Activated naive CD4-positive, alpha-beta T cell treated with anti-CD3 and anti-CD28 coated beads, Interleukin-2, amount 10 ng/mL, durations not matched to agents 7 days and 5 days (primary cell): ENCODE measurements around the gene TCF20.

Source experiments
- CTCF ChIA-PET: fragments of 350-600 bp; sonication (Branson Sonifier 250); formaldehyde crosslinking; loops from one replicate; lab custom pipeline; 2021; ENCODE audit warnings: antibody characterized with exemption; lab: Charles Lee
- DNase-seq: peaks from one replicate; pipeline ENCODE4 v3.0.0-alpha.2; 2020
- H3K27ac Mint-ChIP-seq: one replicate; pipeline ENCODE4 v1.8.0; 2021; ENCODE audit warnings: mild to moderate bottlenecking, moderate library complexity, mixed read lengths
- H3K27me3 Mint-ChIP-seq: one replicate; pipeline ENCODE4 v1.8.0; 2021; ENCODE audit warnings: mild to moderate bottlenecking, mixed read lengths
- H3K36me3 Mint-ChIP-seq: one replicate; pipeline ENCODE4 v1.8.0; 2021; ENCODE audit warnings: mixed read lengths
- H3K4me1 Mint-ChIP-seq: one replicate; pipeline ENCODE4 v1.8.0; 2021; ENCODE audit warnings: mixed read lengths
- H3K4me3 Mint-ChIP-seq: one replicate; pipeline ENCODE4 v1.8.0; 2021; ENCODE audit warnings: mild to moderate bottlenecking, moderate library complexity, mixed read lengths
- H3K9me3 Mint-ChIP-seq: one replicate; pipeline ENCODE4 v1.8.0; 2021; ENCODE audit warnings: mixed read lengths

TCF20 gene

DNA sequence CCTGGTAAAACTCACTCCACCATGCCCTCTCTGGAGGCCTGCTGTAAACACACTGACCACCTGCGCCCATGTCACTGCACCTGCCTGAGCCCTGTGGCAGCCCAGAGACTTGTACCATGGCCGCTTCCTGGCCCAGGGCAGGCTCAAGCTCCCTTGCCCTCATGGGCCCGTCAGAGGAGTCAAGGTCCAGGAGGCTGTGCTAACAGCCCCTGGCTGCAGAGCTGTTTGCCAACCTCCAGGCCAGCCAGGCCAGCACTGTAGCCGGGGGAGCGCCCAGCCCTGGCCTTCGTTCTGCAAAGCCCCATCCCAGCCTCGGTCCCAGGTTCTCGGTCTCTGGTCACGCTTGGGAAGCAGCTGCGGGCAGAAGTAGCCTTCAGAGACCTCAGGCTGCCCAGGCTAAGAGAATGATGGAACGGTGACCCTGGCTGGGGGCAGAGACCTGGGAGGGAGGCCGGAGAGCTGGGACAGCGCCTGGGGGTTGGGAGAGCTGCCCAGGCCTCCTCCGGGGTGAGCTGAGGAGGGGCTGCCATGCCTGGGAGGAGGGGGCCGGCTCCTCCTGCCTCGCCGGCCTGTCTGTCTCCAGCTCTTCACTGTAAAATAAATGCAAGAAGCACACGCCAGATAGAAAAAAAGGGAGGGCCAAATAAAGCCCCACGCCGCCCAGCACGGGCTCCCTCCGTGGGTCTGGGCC, 11.9 kb upstream of the TCF20 start:
- peaks cover 35% of the 10 kb centered on the region for H3K4me1 Mint-ChIP-seq
- CTCF ChIA-PET: no interaction called here
- no peak for DNase-seq
- no peak overlapping the region for H3K27ac Mint-ChIP-seq
- H3K4me3 Mint-ChIP-seq: peak overlapping the region; percentile 55
- H3K9me3 Mint-ChIP-seq: no peaks in the 10 kb centered on the region
- H3K27me3 Mint-ChIP-seq: peaks cover 55% of the 10 kb centered on the region
- H3K36me3 Mint-ChIP-seq: no peaks in the 10 kb centered on the region

DNA sequence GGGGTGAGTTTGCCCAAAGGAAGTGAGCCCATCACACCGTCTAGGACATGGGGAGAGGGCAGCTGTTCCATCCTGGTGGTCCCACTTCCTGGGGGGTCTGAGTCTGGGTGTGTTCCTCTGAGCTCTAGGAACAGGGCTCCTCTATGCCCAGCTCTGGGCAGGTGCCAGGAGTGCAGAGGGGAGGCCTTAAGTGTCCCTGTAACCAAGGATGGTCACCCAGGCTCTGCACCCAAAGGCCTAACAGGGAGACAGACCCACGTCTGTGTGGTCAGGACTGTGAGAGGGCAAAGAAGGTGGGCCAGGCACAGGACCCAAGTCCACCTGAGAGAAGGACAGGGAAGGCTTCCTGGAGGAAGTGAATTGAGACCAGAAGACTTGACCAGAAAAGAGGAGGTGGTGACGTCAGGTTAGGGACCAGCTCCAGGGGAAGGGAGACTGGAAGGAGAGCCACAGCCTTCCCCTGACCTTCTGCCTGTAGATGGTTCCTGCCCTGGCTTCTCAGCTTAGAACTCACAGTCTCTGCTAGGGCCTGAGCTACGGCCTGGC, 11.3 kb upstream of the TCF20 start:
- no peak for DNase-seq
- H3K27me3 Mint-ChIP-seq: peaks cover 55% of the 10 kb centered on the region
- CTCF ChIA-PET: no interaction called here
- H3K27ac Mint-ChIP-seq: no peak overlapping the region
- H3K4me3 Mint-ChIP-seq: no peak overlapping the region
- H3K9me3 Mint-ChIP-seq: no peaks in the 10 kb centered on the region
- no peaks in the 10 kb centered on the region for H3K36me3 Mint-ChIP-seq
- H3K4me1 Mint-ChIP-seq: peaks cover 29% of the 10 kb centered on the region

DNA sequence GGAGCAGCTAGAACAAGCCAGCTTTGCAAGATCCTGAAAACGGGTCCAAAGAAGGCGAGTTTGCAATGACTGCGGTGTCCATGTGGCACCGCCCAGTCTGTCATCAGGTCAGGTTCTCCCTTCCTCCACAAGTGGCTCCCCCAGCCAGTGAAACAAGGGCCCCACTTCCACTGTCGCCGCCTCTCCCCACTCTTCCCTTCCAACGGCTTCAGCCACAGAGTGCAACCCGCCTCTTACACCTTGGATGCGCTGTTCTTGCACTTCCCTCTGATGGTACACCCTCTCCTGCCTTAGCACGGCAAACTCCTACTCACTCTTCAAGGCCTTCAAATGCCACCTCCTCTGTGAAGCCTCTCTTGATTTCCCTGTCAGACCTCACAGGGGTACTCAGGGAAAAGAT, 10.8 kb upstream of the TCF20 start:
- no peaks in the 10 kb centered on the region for H3K36me3 Mint-ChIP-seq
- H3K27me3 Mint-ChIP-seq: peaks cover 55% of the 10 kb centered on the region
- DNase-seq: no peak
- no peaks in the 10 kb centered on the region for H3K9me3 Mint-ChIP-seq
- CTCF ChIA-PET: interaction anchor here (1.5 kb wide), 1 partner anchor 26 kb away, joined by 4 read pairs; no protein-coding TSS in a partner anchor
- H3K27ac Mint-ChIP-seq: no peak overlapping the region
- peaks cover 24% of the 10 kb centered on the region for H3K4me1 Mint-ChIP-seq
- H3K4me3 Mint-ChIP-seq: no peak overlapping the region

GRCh38 chr22:42280836-42281235, 10.4 kb upstream of the TCF20 start:
- H3K27me3 Mint-ChIP-seq: peaks cover 55% of the 10 kb centered on the region
- no peaks in the 10 kb centered on the region for H3K9me3 Mint-ChIP-seq
- peaks cover 22% of the 10 kb centered on the region for H3K4me1 Mint-ChIP-seq
- CTCF ChIA-PET: interaction anchor here (1.5 kb wide), 1 partner anchor 26 kb away, joined by 4 read pairs; no protein-coding TSS in a partner anchor
- no peak for DNase-seq
- no peak overlapping the region for H3K4me3 Mint-ChIP-seq
- H3K36me3 Mint-ChIP-seq: no peaks in the 10 kb centered on the region
- no peak overlapping the region for H3K27ac Mint-ChIP-seq

GRCh38 chr22:42280140-42280539, 9.7 kb upstream of the TCF20 start:
- Mint-ChIP-seq H3K4me3 (no peak overlapping the region), H3K9me3 (no peaks in the 10 kb centered on the region), H3K27ac (no peak overlapping the region), H3K4me1 (peaks cover 21% of the 10 kb centered on the region), H3K27me3 (peaks cover 52% of the 10 kb centered on the region), H3K36me3 (no peaks in the 10 kb centered on the region)
- CTCF ChIA-PET: interaction anchor here (1.5 kb wide), 1 partner anchor 27 kb away, joined by 4 read pairs; no protein-coding TSS in a partner anchor
- no peak for DNase-seq

- CTCF ChIA-PET: interaction anchor here (1.5 kb wide), 1 partner anchor 28 kb away, joined by 4 read pairs; no protein-coding TSS in a partner anchor
- no peak for DNase-seq
- Mint-ChIP-seq H3K9me3 (no peaks in the 10 kb centered on the region), H3K4me1 (peaks cover 22% of the 10 kb centered on the region), H3K27me3 (peaks cover 50% of the 10 kb centered on the region), H3K36me3 (no peaks in the 10 kb centered on the region), H3K4me3 (no peak overlapping the region), H3K27ac (no peak overlapping the region)
Measured at GRCh38 chr22:42279425-42280020, 9.1 kb upstream of the TCF20 start.

DNA sequence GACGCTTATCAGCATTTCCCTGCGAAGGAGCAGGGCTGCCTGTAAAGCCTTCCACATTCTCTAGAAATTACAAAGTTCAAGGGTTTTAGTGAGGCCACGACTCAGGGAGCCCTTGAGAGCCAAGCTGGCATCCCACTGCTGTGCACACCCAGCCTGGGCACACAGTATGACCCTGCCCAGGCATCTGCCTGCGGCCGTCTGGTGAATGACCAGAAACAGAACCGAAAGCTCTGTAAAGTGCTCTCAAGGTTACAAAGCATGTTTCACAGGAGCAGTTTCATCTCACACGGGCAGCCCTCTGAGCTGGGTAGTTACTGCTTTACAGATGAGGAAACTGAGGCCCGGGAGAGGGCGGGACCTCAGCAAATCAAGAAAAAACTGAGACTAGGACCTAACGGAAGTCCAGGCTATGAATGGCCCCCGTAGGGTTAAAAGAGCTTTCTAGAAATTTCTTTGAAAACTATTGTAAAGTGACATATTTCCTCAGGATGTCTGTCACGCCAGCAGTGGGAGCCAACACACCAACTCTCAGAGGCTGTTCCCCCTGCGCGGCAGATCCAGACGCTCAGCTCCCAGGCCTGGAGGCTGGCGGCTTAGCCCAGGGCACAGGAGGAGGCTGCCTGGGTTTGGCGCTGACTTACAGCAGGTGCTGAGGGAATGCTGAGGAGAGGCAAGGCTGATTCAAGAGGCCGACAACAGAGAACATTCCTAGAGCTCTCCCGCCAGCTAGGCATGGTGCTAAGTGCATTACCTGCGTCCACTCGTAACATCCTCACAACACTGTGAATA, 7.7 kb upstream of the TCF20 start:
- Mint-ChIP-seq H3K27me3 (peaks cover 37% of the 10 kb centered on the region), H3K27ac (no peak overlapping the region), H3K36me3 (no peaks in the 10 kb centered on the region), H3K9me3 (no peaks in the 10 kb centered on the region), H3K4me3 (no peak overlapping the region), H3K4me1 (peaks cover 15% of the 10 kb centered on the region)
- CTCF ChIA-PET: interaction anchor here (0.8 to 1.6 kb wide), 6 partner anchors 18 to 161 kb away, joined by 3 to 6 read pairs (median 4); no protein-coding TSS in a partner anchor
- DNase-seq: peak; percentile 58

DNA sequence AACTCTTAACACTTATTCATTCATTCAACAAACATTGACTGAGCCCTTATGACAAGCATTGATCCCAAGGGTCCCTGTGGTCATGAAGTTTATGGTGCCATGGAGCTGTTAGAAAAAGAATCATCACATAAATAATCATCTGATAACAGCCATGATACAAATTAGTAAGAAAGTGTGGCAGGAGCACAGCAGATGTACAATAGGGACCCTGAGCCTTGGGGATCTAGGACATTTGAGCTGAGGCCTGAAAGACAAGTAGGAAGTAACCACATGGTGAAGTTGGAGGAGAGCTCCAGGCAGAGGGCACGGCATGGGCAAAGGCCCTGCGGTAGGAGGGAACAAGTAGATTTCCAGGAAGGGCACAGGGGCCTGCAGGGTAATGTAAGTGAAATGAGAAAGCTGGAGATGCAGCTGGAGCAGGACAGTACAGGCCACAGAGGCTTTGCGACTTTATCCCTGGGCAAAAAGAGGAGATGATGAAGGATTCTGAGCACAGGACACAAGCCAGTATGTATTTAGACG, 6.8 kb upstream of the TCF20 start:
- CTCF ChIA-PET: interaction anchor here (0.8 to 1.6 kb wide), 2 partner anchors 108 to 112 kb away, joined by 3 to 5 read pairs; no protein-coding TSS in a partner anchor
- Mint-ChIP-seq H3K27ac (no peak overlapping the region), H3K4me3 (no peak overlapping the region), H3K4me1 (peaks cover 12% of the 10 kb centered on the region), H3K9me3 (no peaks in the 10 kb centered on the region), H3K36me3 (no peaks in the 10 kb centered on the region), H3K27me3 (peaks cover 28% of the 10 kb centered on the region)
- no peak for DNase-seq

DNA sequence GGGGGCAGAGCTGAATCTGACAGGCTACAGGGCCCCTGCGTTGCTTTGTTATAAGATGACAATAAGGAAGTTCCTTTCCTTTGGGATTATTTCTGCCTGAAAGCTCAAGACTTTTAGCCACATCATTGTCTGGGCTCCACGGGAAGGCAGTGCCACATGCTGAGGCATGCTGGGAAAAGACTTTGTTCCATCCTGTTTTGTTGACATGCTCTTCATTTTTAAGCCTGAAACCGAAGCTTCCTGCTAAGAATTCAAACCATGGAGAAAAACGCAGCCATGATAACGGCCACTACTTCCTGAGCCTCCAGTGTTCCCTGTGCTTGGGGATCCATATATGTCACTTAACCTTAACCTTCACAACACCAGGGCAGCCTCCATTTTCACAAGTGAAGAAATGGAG, 5.5 kb upstream of the TCF20 start:
- H3K27me3 Mint-ChIP-seq: peaks cover 15% of the 10 kb centered on the region
- no peaks in the 10 kb centered on the region for H3K36me3 Mint-ChIP-seq
- CTCF ChIA-PET: no interaction called here
- H3K27ac Mint-ChIP-seq: no peak overlapping the region
- peaks cover 21% of the 10 kb centered on the region for H3K4me1 Mint-ChIP-seq
- H3K9me3 Mint-ChIP-seq: no peaks in the 10 kb centered on the region
- no peak overlapping the region for H3K4me3 Mint-ChIP-seq
- DNase-seq: no peak

DNA sequence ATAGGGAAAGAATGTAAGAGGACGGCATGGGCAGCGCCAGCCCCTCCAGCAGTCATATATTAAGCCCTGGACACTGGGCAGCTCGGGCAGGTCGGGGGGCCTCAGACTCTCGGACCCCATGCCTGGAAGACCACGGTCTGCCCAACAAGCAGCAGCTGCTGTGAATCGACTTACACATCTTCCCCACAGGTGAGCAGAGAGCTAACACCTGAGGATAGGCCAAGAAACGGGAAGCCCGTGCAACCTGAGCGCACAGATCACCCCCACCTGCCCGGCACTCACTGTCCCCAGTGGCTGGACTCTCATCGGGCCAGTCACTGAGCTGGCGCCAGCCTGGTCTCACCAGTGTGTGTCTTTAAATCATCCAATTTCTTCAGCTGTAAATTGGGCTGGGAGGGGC, 4.7 kb upstream of the TCF20 start:
- no peak overlapping the region for H3K4me3 Mint-ChIP-seq
- no peak for DNase-seq
- H3K27me3 Mint-ChIP-seq: peaks cover 11% of the 10 kb centered on the region
- H3K4me1 Mint-ChIP-seq: peaks cover 21% of the 10 kb centered on the region
- H3K9me3 Mint-ChIP-seq: no peaks in the 10 kb centered on the region
- H3K36me3 Mint-ChIP-seq: no peaks in the 10 kb centered on the region
- H3K27ac Mint-ChIP-seq: no peak overlapping the region
- CTCF ChIA-PET: no interaction called here

DNA sequence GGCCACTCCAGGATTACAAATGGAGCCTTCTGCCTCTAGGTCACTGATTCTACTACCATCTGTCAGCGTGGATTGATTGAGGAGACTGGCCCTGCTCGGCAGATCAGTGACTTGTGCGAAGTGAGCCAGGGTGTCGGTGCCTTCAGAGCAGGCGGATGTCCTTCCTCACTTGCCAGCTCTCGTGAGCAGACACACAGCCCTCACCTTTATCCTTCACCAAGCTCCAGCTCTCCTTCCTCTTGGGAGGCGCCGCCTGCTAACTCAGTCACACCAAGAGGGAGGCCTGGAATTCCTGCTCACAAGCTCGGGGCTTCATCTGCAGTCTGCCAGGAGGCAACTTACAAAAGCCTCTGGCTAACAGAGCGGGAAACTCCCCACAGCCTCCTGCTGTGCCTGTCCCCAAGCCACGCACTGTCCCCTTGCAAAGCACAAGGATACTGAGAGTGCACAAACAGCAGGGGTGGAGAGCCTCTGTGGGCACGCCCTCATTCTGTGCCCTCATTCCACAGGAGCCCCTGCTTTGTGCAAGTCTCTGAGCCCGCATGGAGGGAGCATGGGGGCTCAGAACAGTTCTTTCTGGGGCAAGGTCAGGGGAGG, 3.5 kb upstream of the TCF20 start:
- H3K4me3 Mint-ChIP-seq: no peak overlapping the region
- CTCF ChIA-PET: no interaction called here

DNA sequence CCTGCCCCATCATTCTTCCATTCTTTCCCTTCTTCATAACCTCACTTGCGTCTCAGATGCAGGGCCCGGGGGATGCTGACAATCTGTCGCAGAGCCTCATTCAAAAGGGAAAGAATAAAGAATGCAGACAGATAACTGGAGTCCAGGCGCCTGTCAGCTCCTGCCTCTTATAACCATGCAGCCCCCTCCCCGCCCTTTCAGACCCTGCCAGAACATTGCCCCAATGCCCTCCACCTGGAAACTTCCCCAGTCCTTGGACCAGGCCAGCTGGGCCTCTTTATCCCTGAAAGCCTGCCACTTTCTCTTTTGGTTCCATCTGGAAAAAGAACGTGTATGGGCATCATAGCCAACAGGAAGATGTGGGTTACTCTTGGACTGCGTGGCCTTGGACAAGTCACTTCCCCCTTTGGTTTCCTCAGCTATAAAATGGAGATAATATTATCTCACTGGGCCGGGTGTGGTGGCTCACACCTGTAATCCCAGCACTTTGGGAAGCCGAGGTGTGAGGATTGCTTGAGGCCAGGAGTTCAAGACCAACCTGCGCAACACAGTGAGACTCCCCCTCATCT, 2.1 kb upstream of the TCF20 start:
- CTCF ChIA-PET: interaction anchor here (0.6 kb wide), 1 partner anchor 33 kb away, joined by 3 read pairs; no protein-coding TSS in a partner anchor
- H3K4me1 Mint-ChIP-seq: peaks cover 40% of the 10 kb centered on the region
- H3K36me3 Mint-ChIP-seq: peaks cover 10% of the 10 kb centered on the region
- H3K4me3 Mint-ChIP-seq: no peak overlapping the region
- no peak for DNase-seq
- H3K27me3 Mint-ChIP-seq: no peaks in the 10 kb centered on the region
- no peak overlapping the region for H3K27ac Mint-ChIP-seq
- no peaks in the 10 kb centered on the region for H3K9me3 Mint-ChIP-seq

More for the DNA sequence above, 3.5 kb upstream of the TCF20 start:
- Mint-ChIP-seq H3K27ac (no peak overlapping the region), H3K9me3 (no peaks in the 10 kb centered on the region), H3K4me1 (peaks cover 27% of the 10 kb centered on the region), H3K36me3 (no peaks in the 10 kb centered on the region), H3K27me3 (peaks cover 4% of the 10 kb centered on the region)
- no peak for DNase-seq

DNA sequence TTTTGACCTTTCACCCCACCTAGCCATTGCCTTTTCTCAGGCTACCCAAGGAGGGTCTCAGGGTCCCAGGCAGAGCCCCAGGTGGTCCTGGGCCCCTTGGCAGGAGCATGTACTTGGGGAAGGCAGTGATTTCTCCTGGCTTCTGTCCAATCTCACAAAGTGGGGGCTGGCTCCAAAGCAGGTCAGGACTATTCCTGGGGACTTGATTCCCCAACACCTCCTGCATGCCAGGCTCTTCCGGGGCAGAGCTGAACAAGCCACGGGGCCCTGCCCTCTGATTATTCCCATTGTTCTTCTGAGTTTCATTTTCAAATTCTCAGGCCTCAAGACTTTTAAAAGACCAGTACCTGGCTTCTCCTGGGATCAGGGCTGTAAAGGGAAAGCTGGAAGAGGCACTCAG, 1.5 kb upstream of the TCF20 start:
- Mint-ChIP-seq H3K27ac (no peak overlapping the region), H3K4me3 (peak overlapping the region; percentile 40), H3K9me3 (no peaks in the 10 kb centered on the region), H3K4me1 (peaks cover 45% of the 10 kb centered on the region), H3K27me3 (no peaks in the 10 kb centered on the region), H3K36me3 (peaks cover 14% of the 10 kb centered on the region)
- CTCF ChIA-PET: no interaction called here
- no peak for DNase-seq
